Neuronal stem cell (in vitro differentiated cells): ENCODE measurements around the gene SMURF2.

Experiments
- DNase-seq: peaks from one replicate; pipeline ENCODE4 v3.0.0-alpha.2; 2013; ENCODE audit warnings: low spot score
- H2AFZ ChIP-seq: one replicate; pipeline ENCODE4 v1.6.1; 2013; ENCODE audit warnings: mild to moderate bottlenecking, low read length, inconsistent platforms
- H2AK5ac ChIP-seq: 2 replicates; pipeline ENCODE4 v1.6.1; 2013; ENCODE audit warnings: low read depth, mild to moderate bottlenecking, inconsistent platforms, low read length, moderate library complexity, mixed read lengths
- H2BK120ac ChIP-seq: 2 replicates; pipeline ENCODE4 v1.6.1; 2013; ENCODE audit warnings: low read depth, mild to moderate bottlenecking, inconsistent platforms, low read length, moderate library complexity, mixed read lengths
- H2BK12ac ChIP-seq: one replicate; pipeline ENCODE4 v1.6.1; 2013; ENCODE audit warnings: low read length, inconsistent platforms
- H2BK15ac ChIP-seq: 2 replicates; pipeline ENCODE4 v1.6.1; 2013; ENCODE audit warnings: mild to moderate bottlenecking, low read length, inconsistent platforms, mixed read lengths
- H2BK5ac ChIP-seq: one replicate; pipeline ENCODE4 v1.6.1; 2013; ENCODE audit warnings: inconsistent platforms, mild to moderate bottlenecking, low read length, moderate library complexity
- H3K14ac ChIP-seq: one replicate; pipeline ENCODE4 v1.6.1; 2013; ENCODE audit warnings: low read length, inconsistent platforms
- H3K18ac ChIP-seq: 2 replicates; pipeline ENCODE4 v1.6.1; 2013; ENCODE audit warnings: low read length, inconsistent platforms
- H3K23ac ChIP-seq: 2 replicates; pipeline ENCODE4 v1.6.1; 2013; ENCODE audit warnings: low read depth, mild to moderate bottlenecking, mixed read lengths, low read length, inconsistent platforms; ENCODE audit not compliant: poor library complexity
- H3K27ac ChIP-seq: replicated peaks from 3 replicates; pipeline ENCODE4 v1.5.1; 2013; ENCODE audit warnings: low read length, inconsistent platforms
- H3K27me3 ChIP-seq, 3 experiments: 2 replicates each; pipeline ENCODE4 v1.6.1; 2013; ENCODE audit warnings: low read length in 3 of 3, mild to moderate bottlenecking in 2 of 3, inconsistent platforms in 1 of 3, low read depth in 1 of 3, mixed read lengths in 1 of 3, moderate library complexity in 1 of 3; ENCODE audit not compliant: control insufficient read depth in 3 of 3, insufficient read depth in 3 of 3
- H3K36me3 ChIP-seq, 2 donors: replicated peaks in 1 of 2; 2 replicates each; pipeline ENCODE4 v1.6.1; 2013; ENCODE audit warnings: low read length in 2 of 2; ENCODE audit not compliant: control insufficient read depth in 2 of 2, insufficient read depth in 2 of 2
- H3K4ac ChIP-seq: 2 replicates; pipeline ENCODE4 v1.6.1; 2013; ENCODE audit warnings: inconsistent platforms, mild to moderate bottlenecking, low read length, moderate library complexity
- H3K4me1 ChIP-seq, 2 donors: 1 replicate in 1 of 2; 2 replicates in 1 of 2; pipeline ENCODE4 v1.6.1; 2013; ENCODE audit warnings: low read length in 2 of 2, low read depth in 1 of 2; ENCODE audit not compliant: control insufficient read depth in 2 of 2, insufficient read depth in 1 of 2
- H3K4me2 ChIP-seq: one replicate; pipeline ENCODE4 v1.6.1; 2013; ENCODE audit warnings: mild to moderate bottlenecking, low read length, inconsistent platforms; ENCODE audit not compliant: insufficient read depth, poor library complexity, severe bottlenecking
- H3K4me3 ChIP-seq, 2 donors: 2 replicates each; pipeline ENCODE4 v1.5.1; 2013; ENCODE audit warnings: low read length in 2 of 2, mild to moderate bottlenecking in 2 of 2, inconsistent platforms in 1 of 2, moderate library complexity in 1 of 2
- H3K79me1 ChIP-seq: one replicate; pipeline ENCODE4 v1.6.1; 2013; ENCODE audit warnings: low read depth, mild to moderate bottlenecking, inconsistent platforms, low read length, moderate library complexity
- H3K9ac ChIP-seq: one replicate; pipeline ENCODE4 v1.6.1; 2013; ENCODE audit warnings: mild to moderate bottlenecking, low read depth, low read length, inconsistent platforms; ENCODE audit not compliant: poor library complexity
- H3K9me3 ChIP-seq, 2 donors: replicated peaks in 1 of 2; 2 replicates each; pipeline versions ENCODE3 to v1.6.1; 2013; ENCODE audit warnings: low read length in 2 of 2, mild to moderate bottlenecking in 2 of 2, inconsistent platforms in 1 of 2, low read depth in 1 of 2, mixed read lengths in 1 of 2, moderate library complexity in 1 of 2; ENCODE audit not compliant: control insufficient read depth in 2 of 2, insufficient read depth in 1 of 2
- H4K8ac ChIP-seq: one replicate; pipeline ENCODE4 v1.6.1; 2013; ENCODE audit warnings: low read depth, mild to moderate bottlenecking, inconsistent platforms, low read length, moderate library complexity
- H4K91ac ChIP-seq: one replicate; pipeline ENCODE4 v1.6.1; 2013; ENCODE audit warnings: low read length, low read depth, mild to moderate bottlenecking, inconsistent platforms; ENCODE audit not compliant: poor library complexity
- WGBS, 2 donors: extraction: QIAGEN DNeasy Blood & Tissue Kit; methylation state at CpG; one replicate each; pipeline ENCODE4 v1.1.7; 2013; ENCODE audit warnings: missing lambda C conversion rate in 2 of 2, mixed read lengths in 1 of 2; ENCODE audit not compliant: insufficient read length in 2 of 2, insufficient replicate concordance in 1 of 2; ENCODE audit errors: extremely low coverage in 2 of 2; 5-methylcytosine and 5-hydroxymethylcytosine counted together

SMURF2 gene

DNA sequence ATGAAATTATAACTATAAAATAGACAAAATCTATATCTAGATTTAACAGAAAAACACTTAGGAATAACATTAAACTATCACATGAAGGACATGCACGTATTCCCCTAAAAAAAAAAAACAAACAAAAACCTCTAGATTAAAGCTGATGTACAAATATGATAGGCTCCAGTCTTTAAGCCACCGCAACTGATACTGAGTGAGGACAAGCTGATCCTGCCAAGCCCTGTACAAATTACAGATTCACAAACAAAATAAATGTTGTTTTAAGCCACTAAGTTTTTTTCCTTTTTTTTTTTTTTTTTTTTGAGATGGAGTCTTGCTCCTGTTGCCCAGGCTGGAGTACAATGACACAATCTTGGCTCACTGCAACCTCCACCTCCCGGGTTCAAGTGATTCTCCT lies 35.3 kb downstream of the SMURF2 start:
- Histone ChIP-seq H4K91ac (no peak overlapping the region), H3K23ac (no peak overlapping the region), H4K8ac (no peak overlapping the region), H2BK120ac (no peak overlapping the region), H3K4me1 (no peaks in the 10 kb centered on the region), H3K9ac (no peak overlapping the region), H3K27ac (no peak overlapping the region), H2BK12ac (no peak overlapping the region), H2BK15ac (no peak overlapping the region), H2BK5ac (no peak overlapping the region), H3K18ac (no peak overlapping the region), H3K27me3 (no peaks in the 10 kb centered on the region), H3K9me3 (no peaks in the 10 kb centered on the region), H2AK5ac (no peak overlapping the region), H3K36me3 (no peaks in the 10 kb centered on the region), H3K4me2 (no peak overlapping the region), H3K79me1 (no peaks in the 10 kb centered on the region), H2AFZ (no peak overlapping the region), H3K4ac (no peak overlapping the region), H3K14ac (no peak overlapping the region), H3K4me3 (no peak overlapping the region)
- no peak for DNase-seq
- no CpG with 5 or more reads among the region's 3 CpGs for WGBS, 2 donors

DNA sequence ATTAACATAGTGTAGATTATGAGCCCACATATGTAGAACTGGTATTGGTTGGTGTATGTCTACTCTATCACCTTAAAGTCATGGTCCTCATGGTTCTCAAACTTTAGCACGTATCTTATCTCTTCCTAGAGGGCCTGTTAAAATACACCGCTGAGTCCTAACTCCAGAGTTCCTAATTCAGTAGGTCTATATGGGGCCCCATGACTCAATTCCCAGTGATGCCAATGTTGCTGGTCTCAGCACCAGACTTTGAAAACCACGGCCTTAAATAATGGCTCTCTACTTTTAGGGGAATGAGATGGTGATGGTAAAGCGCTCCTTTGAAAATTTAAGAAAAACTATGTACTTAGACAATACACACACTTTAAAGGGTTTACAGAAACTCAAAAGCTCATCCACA lies 36.6 kb downstream of the SMURF2 start:
- Histone ChIP-seq H3K14ac (no peak overlapping the region), H3K18ac (no peak overlapping the region), H3K23ac (no peak overlapping the region), H2BK12ac (no peak overlapping the region), H3K9me3 (no peaks in the 10 kb centered on the region), H3K4me2 (no peak overlapping the region), H4K91ac (no peak overlapping the region), H3K79me1 (no peaks in the 10 kb centered on the region), H4K8ac (no peak overlapping the region), H2BK5ac (no peak overlapping the region), H3K36me3 (no peaks in the 10 kb centered on the region), H3K27ac (no peak overlapping the region), H3K4ac (no peak overlapping the region), H2BK15ac (no peak overlapping the region), H3K4me3 (no peak overlapping the region), H2BK120ac (no peak overlapping the region), H3K27me3 (no peaks in the 10 kb centered on the region), H3K4me1 (no peaks in the 10 kb centered on the region), H2AK5ac (no peak overlapping the region), H2AFZ (no peak overlapping the region), H3K9ac (no peak overlapping the region)
- DNase-seq = no peak
- no CpG with 5 or more reads among the region's 4 CpGs for WGBS, 2 donors

GRCh38 chr17:64622931-64623654 lies 39.0 kb downstream of the SMURF2 start:
- Histone ChIP-seq H3K36me3 (no peaks in the 10 kb centered on the region), H3K4me1 (peaks cover 0 to 5% of the 10 kb centered on the region in 2 donors), H3K27ac (no peak overlapping the region)

DNA sequence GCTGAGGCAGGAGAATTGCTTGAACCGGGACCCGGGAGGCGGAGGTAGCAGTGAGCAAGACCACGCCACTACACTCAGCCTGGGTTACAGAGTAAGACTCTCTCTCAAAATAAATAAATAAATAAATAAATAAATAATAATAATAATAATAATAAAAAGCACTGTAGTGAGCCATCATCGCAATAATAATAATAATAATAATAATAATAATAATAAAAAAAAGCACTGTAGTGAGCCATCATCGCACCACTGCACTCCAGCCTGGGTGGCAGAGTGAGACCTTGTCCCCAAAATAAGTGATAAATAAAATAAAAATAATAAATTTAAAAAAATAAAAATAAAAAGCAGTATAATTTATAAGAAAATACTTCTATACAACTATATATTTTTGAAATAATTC lies 40.3 kb downstream of the SMURF2 start:
- Histone ChIP-seq H2AK5ac (no peak overlapping the region), H2BK5ac (no peak overlapping the region), H2AFZ (no peak overlapping the region), H4K8ac (no peak overlapping the region), H3K4ac (no peak overlapping the region), H3K23ac (no peak overlapping the region), H3K79me1 (peaks cover 2% of the 10 kb centered on the region), H3K27ac (no peak overlapping the region), H3K4me1 (peaks cover 0 to 5% of the 10 kb centered on the region in 2 donors), H3K27me3 (no peaks in the 10 kb centered on the region), H3K9ac (no peak overlapping the region), H3K18ac (no peak overlapping the region), H2BK120ac (no peak overlapping the region), H3K36me3 (no peaks in the 10 kb centered on the region), H2BK15ac (no peak overlapping the region), H2BK12ac (no peak overlapping the region), H4K91ac (no peak overlapping the region), H3K4me3 (no peak overlapping the region), H3K14ac (no peak overlapping the region), H3K4me2 (no peak overlapping the region), H3K9me3 (no peaks in the 10 kb centered on the region)
- DNase-seq = no peak
- no CpG with 5 or more reads among the region's 6 CpGs for WGBS, 2 donors

More at GRCh38 chr17:64622931-64623654, 39.0 kb downstream of the SMURF2 start:
- Histone ChIP-seq H3K79me1 (no peaks in the 10 kb centered on the region), H2BK5ac (no peak overlapping the region), H2AK5ac (no peak overlapping the region), H3K9ac (no peak overlapping the region), H3K4ac (no peak overlapping the region), H4K91ac (no peak overlapping the region), H3K9me3 (no peaks in the 10 kb centered on the region), H3K23ac (no peak overlapping the region), H4K8ac (no peak overlapping the region), H2BK120ac (no peak overlapping the region), H3K4me2 (no peak overlapping the region), H3K18ac (no peak overlapping the region), H2AFZ (no peak overlapping the region), H3K14ac (no peak overlapping the region), H3K27me3 (no peaks in the 10 kb centered on the region), H2BK15ac (no peak overlapping the region), H2BK12ac (no peak overlapping the region), H3K4me3 (no peak overlapping the region)
- no peak for DNase-seq
- no CpG with 5 or more reads among the region's 4 CpGs for WGBS, 2 donors
